OCI-LY7 (cell line): ENCODE measurements around the gene SEMG2.

Experiments used
- CTCF ChIP-seq: fragments of 200-600 bp; sonication (generic); conservative IDR thresholded peaks from 2 replicates; pipeline ENCODE4 v1.5.1; 2014; ENCODE audit warnings: mild to moderate bottlenecking, antibody characterized with exemption, low read length, moderate library complexity, mixed read lengths
- EZH2phosphoT487 ChIP-seq: fragments of 200-600 bp; sonication (generic); IDR thresholded peaks from 2 replicates; pipeline ENCODE4 v1.6.1; 2018; ENCODE audit warnings: low read depth, borderline replicate concordance, mild to moderate bottlenecking, mixed run types, antibody characterized with exemption, low read length, moderate library complexity, mixed read lengths

GRCh38 chr20:45268531-45268930 is 47.4 kb downstream of the SEMG2 start:
- TF ChIP-seq CTCF (no peak), EZH2phosphoT487 (no peak)
